Tibial nerve (tissue), 3 donors: Measurements from ENCODE around the gene SPDYE18.
"Not testable (repeated sequence)": the region's sequence is repeated elsewhere in the genome, so short reads cannot be mapped to it uniquely, and the experiment has no call there.

Experiments
- POLR2A ChIP-seq, 2 donors: fragments of 450-650 bp; IDR thresholded peaks; one replicate each; pipeline ENCODE4 v1.6.1; 2017; ENCODE audit warnings: antibody characterized with exemption in 2 of 2, mild to moderate bottlenecking in 2 of 2, moderate library complexity in 2 of 2
- TF ChIP-seq, protein P1 (sequence below), 5 experiments: fragments of 200-600 bp in 3 of 5; fragments of 450-650 bp in 2 of 5; sonication (generic) in 3 of 5; IDR thresholded peaks; one replicate each; pipeline ENCODE4 v1.5.1; 2016 to 2019; ENCODE audit warnings: antibody characterized with exemption in 5 of 5, mild to moderate bottlenecking in 3 of 5, moderate library complexity in 2 of 5

DNA sequence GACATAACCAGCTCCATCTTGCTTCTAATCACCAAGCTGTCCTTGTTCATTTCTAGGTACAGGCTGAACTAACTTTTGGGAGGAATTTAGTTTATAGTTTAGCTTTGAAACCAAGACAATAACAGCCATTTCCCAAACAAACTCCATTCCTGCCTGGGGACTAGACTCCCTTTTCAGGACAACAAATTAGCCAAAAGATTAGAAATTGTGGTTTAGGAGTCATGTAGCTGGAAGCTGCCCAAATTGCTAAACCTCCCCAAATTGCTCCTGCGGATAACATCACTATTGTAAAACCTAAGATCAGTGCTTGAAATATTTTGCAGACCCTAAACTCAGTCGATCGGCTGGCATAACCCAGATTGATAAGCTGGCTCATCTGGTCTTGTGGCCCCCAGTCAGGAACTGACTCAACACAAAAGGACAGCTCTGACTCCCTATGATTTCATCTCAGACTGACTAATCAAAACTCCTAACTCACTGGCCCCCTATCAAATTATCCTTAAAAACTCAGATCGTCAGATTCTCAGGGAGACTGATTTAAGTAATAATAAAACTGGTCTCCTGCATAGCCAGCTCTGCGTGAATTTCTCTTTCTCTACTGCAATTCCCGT, 12.5 kb upstream of the SPDYE18 start:
- not testable (repeated sequence) for TF ChIP-seq POLR2A (IDR thresholded peaks at IDR 0.05)
- TF ChIP-seq, protein P1, sequence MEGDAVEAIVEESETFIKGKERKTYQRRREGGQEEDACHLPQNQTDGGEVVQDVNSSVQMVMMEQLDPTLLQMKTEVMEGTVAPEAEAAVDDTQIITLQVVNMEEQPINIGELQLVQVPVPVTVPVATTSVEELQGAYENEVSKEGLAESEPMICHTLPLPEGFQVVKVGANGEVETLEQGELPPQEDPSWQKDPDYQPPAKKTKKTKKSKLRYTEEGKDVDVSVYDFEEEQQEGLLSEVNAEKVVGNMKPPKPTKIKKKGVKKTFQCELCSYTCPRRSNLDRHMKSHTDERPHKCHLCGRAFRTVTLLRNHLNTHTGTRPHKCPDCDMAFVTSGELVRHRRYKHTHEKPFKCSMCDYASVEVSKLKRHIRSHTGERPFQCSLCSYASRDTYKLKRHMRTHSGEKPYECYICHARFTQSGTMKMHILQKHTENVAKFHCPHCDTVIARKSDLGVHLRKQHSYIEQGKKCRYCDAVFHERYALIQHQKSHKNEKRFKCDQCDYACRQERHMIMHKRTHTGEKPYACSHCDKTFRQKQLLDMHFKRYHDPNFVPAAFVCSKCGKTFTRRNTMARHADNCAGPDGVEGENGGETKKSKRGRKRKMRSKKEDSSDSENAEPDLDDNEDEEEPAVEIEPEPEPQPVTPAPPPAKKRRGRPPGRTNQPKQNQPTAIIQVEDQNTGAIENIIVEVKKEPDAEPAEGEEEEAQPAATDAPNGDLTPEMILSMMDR (IDR thresholded peaks at IDR 0.05), result not testable (repeated sequence)
